Uterus (tissue), 4 donors: ENCODE results near the gene TLE3. TPM values are rescaled to one million over a fixed set of nuclear protein-coding genes. Genes with fewer than 3 reads are reported as not detected.

ENCODE experiments used
- DNase-seq, 2 donors: peaks; one replicate each; pipeline ENCODE4 v3.0.0-alpha.2; 2019 to 2020
- H3K27ac ChIP-seq, 2 donors: fragments of 200-600 bp; sonication (generic); 1 replicate in 1 of 2; 2 replicates in 1 of 2; pipeline ENCODE4 v1.5.1; 2016 to 2018
- H3K27me3 ChIP-seq, 2 donors: fragments of 200-600 bp; sonication (generic); one replicate each; pipeline ENCODE4 v1.5.1; 2018 to 2019; ENCODE audit warnings: control low read depth in 1 of 2
- H3K36me3 ChIP-seq, 2 donors: fragments of 200-600 bp; sonication (generic); one replicate each; pipeline ENCODE4 v1.5.1; 2019; ENCODE audit warnings: control low read depth in 1 of 2
- H3K4me1 ChIP-seq, 2 donors: fragments of 200-600 bp; sonication (generic); one replicate each; pipeline ENCODE4 v1.5.1; 2018 to 2019; ENCODE audit warnings: control low read depth in 1 of 2
- H3K4me3 ChIP-seq, 2 donors: fragments of 200-600 bp; sonication (generic); 1 replicate in 1 of 2; 2 replicates in 1 of 2; pipeline ENCODE4 v1.5.1; 2018 to 2019; ENCODE audit warnings: mild to moderate bottlenecking in 1 of 2
- H3K9me3 ChIP-seq, 2 donors: fragments of 200-600 bp; sonication (generic); one replicate each; pipeline ENCODE4 v1.5.1; 2019; ENCODE audit warnings: control low read depth in 1 of 2
- CTCF ChIP-seq, 4 experiments: fragments of 200-600 bp in 2 of 4; fragments of 450-650 bp in 2 of 4; sonication (generic) in 2 of 4; IDR thresholded peaks; one replicate each; pipeline ENCODE4 v1.5.1; 2016 to 2019; ENCODE audit warnings: antibody characterized with exemption in 4 of 4, mild to moderate bottlenecking in 2 of 4, moderate library complexity in 1 of 4
- POLR2A ChIP-seq, 2 donors: fragments of 450-650 bp; IDR thresholded peaks; one replicate each; pipeline ENCODE4 v1.6.1; 2016; ENCODE audit warnings: antibody characterized with exemption in 2 of 2, mild to moderate bottlenecking in 1 of 2, moderate library complexity in 1 of 2
- intact Hi-C: fragments of 100-400 bp; cut with DNase I; formaldehyde crosslinking; loops from one replicate; pipeline ENCODE4 v1.15.1; 2023; ENCODE audit warnings: low total_unique reads
- total RNA-seq, 4 donors: library from RNA; depleted of rRNA in 3 of 4; stranded (reverse); fragments of >200 nt in 3 of 4; gene quantifications; one replicate each; pipeline versions ENCODE4 v1.1.0 to v1.2.4, GENCODE V29; 2014 to 2023
- donor health status: DM: yes; HTN: yes; CAD: no.

The TLE3 gene
- total RNA-seq, 4 donors from 2014 or later: 7.4 to 244 (median 49.4) TPM

DNA sequence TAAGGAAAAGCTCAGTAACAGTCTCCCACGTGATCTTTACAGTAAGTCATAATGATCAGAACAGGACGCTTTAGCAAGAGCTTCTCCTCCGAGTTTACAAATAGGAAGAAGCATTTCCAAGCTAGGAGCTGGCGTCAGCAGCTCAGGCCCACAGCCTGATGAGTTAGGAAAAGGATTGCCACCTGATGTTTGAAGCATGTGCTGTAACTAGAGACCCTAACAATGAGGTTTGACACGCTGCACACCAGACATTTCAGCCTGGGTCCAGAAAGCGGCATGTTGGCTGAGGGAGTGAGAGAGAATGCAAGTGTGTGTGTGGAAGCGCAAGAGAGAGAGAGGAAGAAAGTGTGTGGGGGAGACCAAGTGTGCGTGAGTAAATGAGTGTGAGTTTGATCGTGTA lies 47.3 kb downstream of the TLE3 start:
- TF ChIP-seq CTCF (IDR thresholded peaks at IDR 0.05) (no peak), POLR2A (IDR thresholded peaks at IDR 0.05) (no peak)
- Histone ChIP-seq H3K9me3 (no peaks in the 10 kb centered on the region), H3K27me3 (no peaks in the 10 kb centered on the region), H3K27ac (no peak overlapping the region), H3K4me1 (no peaks in the 10 kb centered on the region), H3K4me3 (no peak overlapping the region), H3K36me3 (no peaks in the 10 kb centered on the region)
- DNase-seq: peak in 1 of 2 donors; percentile 6
- intact Hi-C loops: no loop called here

DNA sequence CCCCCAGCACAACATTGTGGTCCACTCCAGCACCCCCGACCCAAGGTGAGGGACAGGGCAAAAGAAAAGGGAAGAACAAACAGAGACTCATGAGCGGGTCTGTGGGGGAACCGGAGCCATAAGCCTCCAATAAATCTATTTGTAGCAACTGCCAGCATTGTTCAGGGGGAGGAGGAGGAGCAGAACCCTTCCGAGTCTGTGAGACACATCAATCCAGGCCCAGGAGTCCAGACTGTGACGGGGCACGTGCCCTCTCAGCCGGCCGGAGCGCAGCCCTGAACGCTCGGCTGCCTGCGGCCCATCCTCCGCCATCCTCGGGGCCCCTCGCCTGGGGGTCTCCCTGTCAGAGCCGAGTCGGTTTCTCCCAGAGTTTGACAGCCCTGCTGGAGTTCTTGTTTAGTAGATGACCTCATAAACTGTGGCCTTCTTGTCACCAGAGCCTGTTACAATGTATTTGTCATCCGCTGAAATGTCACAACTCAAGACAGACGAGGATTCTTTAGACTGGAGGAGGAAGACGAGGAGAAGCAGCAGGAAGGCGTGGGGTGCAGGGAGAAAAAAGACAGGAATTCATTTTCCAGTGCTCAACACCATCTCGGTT lies 47.9 kb downstream of the TLE3 start:
- peak in 1 of 2 donors; percentile 9 for DNase-seq
- H3K27me3 ChIP-seq: no peaks in the 10 kb centered on the region
- no peak overlapping the region for H3K4me3 ChIP-seq
- no peaks in the 10 kb centered on the region for H3K4me1 ChIP-seq
- TF ChIP-seq POLR2A (IDR thresholded peaks at IDR 0.05) (no peak), CTCF (IDR thresholded peaks at IDR 0.05) (no peak)
- intact Hi-C loops: no loop called here
- H3K9me3 ChIP-seq: no peaks in the 10 kb centered on the region
- H3K36me3 ChIP-seq: no peaks in the 10 kb centered on the region
- no peak overlapping the region for H3K27ac ChIP-seq

GRCh38 chr15:70048578-70049514 lies 48.9 kb downstream of the TLE3 start:
- H3K27ac ChIP-seq: no peak overlapping the region
- no peaks in the 10 kb centered on the region for H3K27me3 ChIP-seq
- no peaks in the 10 kb centered on the region for H3K36me3 ChIP-seq
- DNase-seq: no peak
- intact Hi-C loops: no loop called here
- no peak for TF ChIP-seq CTCF (IDR thresholded peaks at IDR 0.05)
- no peaks in the 10 kb centered on the region for H3K4me1 ChIP-seq
- no peaks in the 10 kb centered on the region for H3K9me3 ChIP-seq
- no peak overlapping the region for H3K4me3 ChIP-seq

- TF ChIP-seq CTCF (IDR thresholded peaks at IDR 0.05): no peak
- no peak for TF ChIP-seq POLR2A (IDR thresholded peaks at IDR 0.05)
- H3K27me3 ChIP-seq: no peaks in the 10 kb centered on the region
- no peaks in the 10 kb centered on the region for H3K36me3 ChIP-seq
- H3K27ac ChIP-seq: peak overlapping the region in 1 of 2 donors; percentile 11
- H3K4me3 ChIP-seq: no peak overlapping the region
- H3K4me1 ChIP-seq: no peaks in the 10 kb centered on the region
- intact Hi-C loops: no loop called here
- H3K9me3 ChIP-seq: no peaks in the 10 kb centered on the region
- peak in 1 of 2 donors; percentile 14 for DNase-seq
Observed at GRCh38 chr15:70048198-70048565, 49.5 kb downstream of the TLE3 start.
